Activated gamma-delta T cell treated with anti-CD3 and anti-CD28 coated beads, Interleukin-2, amount 50 U/mL, for 16 hours (primary cell): ENCODE data around the gene DUS1L.

ENCODE experiments used
- DNase-seq: peaks from one replicate; pipeline ENCODE4 v3.0.0-alpha.2; 2020; ENCODE audit warnings: low read depth

Gene DUS1L

GRCh38 chr17:82100502-82101298, 35.1 kb upstream of the DUS1L start:
- no peak for DNase-seq

GRCh38 chr17:82098939-82099763, 33.5 kb upstream of the DUS1L start:
- DNase-seq: no peak

DNA sequence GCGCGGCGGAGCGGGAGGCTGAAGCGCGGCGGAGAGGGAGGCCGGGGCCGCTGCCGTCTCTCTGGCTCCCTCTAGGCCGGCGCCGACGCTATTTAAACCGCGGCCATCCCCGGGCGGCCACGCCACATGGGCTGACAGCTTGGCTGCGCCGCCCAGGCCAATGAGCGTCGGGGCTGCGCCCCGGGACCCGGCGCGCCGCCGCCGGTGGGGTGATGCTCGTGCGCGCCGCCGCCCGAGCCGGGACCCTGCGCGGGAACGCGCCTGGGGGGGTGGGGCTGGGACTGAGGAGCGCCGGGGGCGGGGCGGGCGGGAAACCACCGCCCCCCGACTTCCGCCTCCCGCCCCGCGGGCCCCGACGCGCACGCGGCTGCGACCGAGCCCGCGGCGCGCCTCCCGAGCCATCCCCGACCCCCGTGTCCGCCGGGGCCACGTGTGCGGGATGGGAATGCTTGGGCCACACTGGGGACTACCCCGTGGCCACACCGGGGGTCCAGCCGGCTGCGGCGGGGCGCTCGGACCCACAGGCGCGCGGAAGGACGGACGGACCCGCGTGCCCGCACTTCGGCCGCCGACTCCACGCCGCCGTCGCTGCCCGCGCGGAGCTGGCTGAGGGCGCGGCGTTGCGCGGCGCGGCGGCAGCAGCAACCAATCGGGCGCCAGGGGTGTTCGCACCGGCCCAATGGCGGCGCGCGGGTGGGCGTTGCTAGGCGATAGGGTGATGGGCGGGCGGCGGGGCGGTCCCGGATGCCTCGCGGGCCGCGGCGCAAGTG, 32.8 kb upstream of the DUS1L start, which contains the start of gene FASN:
Gene FASN, minus strand, starts transcription at position 68 of the 770 bp plus-strand sequence. CDS start 1,791 bp downstream, outside the sequence.
- DNase-seq: peak; percentile 89

DNA sequence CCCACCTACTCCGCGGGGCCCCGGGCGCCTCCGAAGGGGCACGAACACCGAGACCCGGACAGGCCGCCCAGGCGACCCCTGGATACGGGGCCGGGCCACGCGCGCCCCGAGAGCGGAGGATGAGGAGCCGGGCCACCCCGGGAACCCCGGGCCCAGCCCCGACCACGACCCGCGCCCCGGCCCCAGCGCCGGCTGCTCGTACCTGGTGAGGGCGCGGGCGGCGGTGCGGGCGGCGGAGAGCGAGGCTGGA, 32.2 kb upstream of the DUS1L start:
- no peak for DNase-seq

- DNase-seq: peak; percentile 27
Measured at GRCh38 chr17:82097184-82097918, 31.7 kb upstream of the DUS1L start.

DNA sequence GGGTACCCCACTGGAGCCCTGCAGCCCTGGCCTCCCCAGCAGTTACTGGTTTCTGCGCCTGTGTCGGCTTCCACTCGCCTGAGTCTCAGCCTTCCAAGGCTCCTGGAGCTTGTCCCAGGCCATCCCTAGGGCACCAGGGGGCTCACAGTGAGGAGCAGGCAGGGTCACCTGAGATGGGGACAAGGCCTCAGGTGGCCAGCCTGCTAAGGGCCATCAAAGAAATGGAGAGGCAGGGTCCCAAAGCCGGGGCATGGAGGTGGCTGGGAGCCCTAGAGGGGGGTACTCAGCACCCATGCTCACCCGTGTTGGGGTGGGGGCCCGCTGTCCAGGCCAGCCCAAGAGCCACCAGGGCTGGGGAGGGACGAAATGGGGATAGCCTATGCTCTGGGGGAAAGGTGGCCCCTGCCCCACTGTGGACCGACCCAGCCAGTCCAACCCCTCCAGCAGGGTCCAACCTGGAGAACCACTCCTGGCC, 31.1 kb upstream of the DUS1L start:
- DNase-seq: no peak

DNA sequence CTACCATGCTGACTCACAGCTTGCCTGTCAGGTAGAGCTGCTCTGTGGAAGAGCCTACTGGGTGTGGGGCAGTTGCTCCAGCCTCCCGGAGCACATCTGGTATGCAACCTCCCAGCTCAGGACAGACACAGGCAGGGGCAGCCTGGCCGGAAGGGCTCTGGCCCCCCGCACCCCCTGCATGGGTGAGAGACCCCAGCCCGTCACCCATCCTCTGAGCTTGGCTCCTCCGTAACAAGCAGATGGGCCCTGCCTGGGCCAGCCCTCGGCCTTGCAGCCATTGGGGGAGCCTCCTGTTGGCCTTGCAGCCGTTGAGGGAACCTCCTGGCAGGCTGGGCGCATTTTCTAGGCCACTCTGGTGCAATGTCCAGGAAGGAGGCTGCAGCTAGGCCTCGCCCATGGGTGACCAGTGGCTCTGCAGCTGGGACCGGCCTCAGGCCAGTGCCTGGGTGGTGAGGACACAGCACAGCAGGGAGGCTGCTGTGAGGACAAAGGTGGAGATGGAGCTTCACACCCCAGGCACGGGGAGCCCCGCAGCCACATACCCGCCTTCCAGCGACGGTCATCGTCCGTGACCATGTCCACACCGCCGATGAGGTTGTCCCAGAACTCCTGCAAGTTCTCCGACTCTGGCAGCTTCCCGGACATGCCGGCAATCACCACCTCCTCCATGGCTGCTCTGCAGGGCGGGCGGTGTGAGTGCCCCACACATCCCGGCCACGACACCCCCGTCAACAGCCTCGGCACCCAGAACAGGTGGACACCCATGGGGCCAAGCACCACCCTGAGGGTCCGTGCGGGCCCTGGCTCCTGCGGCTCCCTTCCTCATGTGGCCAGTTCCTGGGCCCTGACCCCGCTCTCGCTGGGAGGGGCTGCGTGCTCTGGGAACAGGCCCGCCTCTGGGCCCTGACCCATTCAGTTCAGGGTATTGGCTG, 30.4 kb upstream of the DUS1L start:
- no peak for DNase-seq

DNA sequence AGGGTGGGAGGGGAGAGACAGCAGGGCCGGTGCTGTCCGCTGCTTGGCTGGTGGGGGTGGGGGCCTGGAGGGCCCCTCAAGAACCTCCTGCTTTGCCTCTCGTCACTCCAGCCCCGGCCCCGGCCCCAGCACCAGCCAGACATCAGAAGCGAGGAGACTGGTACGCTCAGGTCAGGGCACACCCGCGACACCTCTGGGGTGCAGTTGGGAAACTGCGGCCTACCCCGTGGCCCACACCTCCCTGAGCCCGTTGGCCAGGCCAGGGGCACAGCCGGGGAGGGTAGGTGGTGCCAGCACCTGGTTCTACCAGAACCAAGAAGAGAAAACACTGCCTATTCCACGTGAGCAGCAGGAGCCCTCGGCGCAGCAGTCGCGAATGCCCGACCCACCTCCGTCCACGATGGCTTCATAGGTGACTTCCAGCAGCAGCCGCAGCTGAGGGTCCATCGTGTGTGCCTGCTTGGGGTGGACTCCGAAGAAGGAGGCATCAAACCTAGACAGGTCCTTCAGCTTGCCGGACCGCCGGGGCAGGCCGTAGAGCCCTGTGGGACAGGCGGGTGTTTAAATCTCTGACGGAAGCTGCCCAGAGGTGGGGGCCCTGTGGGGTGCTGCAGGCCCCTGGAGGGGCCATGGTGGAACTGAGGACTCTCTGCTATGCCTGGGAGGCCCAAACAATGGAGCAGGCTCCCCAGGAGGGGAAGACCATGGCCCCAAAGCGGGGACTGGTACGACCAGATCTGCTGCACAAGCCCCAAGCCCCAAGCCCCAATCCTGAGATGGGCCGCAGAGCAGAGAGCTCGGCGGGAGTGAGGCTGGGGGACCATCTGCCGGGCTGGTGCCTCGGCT, 29.6 kb upstream of the DUS1L start:
- DNase-seq: no peak

DNA sequence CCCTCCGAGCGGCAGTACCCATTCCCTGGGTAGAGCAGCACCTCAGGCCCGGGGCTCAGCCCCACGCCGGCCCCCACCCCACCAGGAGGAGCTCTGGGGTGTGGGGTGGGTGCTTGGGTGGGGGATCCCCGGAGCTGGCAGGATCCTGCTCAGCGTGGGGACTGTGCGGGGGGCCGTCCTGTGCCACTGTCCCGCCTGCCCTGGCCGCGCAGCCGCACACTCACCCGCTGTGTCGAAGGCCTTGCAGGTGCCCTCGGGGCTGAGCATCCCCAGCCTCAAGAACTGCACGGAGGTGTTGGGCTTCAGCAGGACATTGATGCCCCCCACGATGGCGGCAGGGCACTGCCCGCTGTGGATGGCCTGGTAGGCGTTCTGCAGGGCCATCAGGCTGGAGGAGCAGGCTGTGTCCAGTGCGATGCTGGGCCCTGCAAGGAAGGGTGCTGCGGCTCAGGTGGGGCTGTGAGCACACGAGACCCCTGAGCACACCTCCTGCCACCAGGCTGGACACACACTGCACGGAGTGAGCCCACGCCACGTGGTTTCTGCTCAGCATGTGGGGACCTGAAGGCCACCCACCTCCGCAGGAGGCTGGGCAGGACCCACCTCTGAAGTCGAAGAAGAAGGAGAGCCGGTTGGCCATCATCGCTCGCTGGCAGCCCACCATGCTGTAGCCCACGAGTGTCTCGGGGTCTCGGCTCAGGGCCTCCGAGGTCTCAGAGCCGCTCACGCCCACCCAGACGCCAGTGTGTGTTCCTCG, 27.6 kb upstream of the DUS1L start:
- DNase-seq: no peak

DNA sequence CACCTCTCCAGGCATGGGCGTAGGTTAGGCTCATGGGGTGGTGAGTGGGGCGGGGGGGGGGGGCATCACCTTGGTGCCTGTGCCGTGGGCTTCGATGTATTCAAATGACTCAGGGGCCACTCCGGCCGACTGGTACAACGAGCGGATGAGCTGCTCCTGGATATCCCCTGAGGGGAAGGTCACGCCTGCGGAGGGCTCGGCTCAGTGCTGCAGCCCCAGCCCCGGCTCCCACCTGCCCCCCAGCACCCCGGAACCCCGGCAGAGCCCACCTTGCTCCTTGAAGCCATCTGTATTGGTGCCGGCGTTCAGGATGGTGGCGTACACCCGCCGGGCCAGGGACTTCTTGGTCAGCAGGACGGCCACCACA, 27.0 kb upstream of the DUS1L start:
- DNase-seq: no peak

GRCh38 chr17:82092094-82092586, 26.5 kb upstream of the DUS1L start:
- no peak for DNase-seq

DNA sequence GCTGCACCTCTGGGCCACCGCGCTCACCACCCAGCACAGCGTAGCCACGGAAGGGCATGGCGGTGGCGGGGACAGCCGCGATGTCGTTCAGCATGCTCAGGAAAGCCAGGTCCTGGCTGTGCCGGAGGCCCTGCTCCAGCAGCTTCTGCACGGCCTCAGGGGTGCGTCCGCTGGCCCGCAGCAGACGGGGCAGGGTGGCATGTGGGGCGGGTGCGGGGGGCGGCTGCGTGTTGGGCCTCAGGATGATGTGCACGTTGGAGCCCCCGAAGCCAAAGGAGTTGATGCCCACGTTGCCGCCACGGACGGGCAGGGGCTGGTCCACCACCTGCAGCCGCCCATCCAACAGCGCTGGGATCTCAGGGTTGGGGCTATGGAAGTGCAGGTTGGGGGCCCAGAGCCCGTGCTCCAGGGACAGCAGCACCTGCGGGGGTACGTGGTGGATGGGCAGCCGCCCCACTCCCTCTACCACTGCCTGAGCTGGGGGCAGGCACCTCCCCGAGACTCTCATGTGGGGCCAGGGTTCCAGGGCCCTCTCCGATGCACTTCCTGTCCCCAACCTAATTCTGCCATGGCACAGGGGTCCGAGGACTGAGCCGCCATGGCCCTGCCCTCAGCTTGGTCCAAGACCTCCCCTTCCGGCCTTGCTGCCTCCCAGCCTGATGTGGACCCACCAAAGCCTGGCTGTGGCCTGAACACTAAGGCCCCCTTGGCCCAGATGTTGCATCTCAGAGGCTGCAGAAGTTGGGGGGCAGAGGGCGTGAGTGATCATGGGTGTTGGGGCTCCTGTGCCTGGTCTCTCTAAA, 25.9 kb upstream of the DUS1L start:
- no peak for DNase-seq

DNA sequence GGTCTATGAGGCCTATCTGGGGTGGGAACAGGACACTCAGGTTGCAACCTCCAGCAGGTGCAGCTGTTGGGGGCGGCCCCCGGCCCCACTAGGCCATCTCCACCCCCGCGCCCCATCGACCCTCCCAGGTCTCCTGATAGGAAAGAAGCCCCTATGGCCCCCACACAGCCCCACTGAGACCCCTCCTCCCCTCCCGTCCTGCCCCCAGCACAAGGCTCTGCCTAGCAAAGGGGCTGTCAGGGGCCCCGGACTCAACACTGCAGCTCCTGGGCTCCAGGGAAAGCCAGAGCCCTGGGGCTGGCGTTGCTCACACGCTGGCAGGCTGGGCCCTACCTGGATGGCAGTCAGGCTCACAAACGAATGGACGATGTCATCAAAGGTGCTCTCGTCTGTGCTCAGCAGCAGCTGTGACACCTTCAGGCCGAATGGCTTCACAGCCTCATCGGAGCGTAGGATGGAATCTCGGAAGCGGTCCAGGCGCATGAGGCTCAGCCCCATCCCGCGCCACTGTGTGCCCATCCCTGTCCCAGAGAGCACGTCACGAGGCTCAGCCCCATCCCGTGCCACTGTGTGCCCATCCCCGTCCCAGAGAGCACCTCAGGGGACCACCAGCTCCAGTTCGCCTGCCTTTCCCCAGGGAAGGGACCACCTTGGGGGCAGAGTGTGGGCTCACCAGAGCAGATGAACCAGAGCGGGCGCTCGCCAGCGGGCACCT, 25.1 kb upstream of the DUS1L start:
- DNase-seq: no peak

DNA sequence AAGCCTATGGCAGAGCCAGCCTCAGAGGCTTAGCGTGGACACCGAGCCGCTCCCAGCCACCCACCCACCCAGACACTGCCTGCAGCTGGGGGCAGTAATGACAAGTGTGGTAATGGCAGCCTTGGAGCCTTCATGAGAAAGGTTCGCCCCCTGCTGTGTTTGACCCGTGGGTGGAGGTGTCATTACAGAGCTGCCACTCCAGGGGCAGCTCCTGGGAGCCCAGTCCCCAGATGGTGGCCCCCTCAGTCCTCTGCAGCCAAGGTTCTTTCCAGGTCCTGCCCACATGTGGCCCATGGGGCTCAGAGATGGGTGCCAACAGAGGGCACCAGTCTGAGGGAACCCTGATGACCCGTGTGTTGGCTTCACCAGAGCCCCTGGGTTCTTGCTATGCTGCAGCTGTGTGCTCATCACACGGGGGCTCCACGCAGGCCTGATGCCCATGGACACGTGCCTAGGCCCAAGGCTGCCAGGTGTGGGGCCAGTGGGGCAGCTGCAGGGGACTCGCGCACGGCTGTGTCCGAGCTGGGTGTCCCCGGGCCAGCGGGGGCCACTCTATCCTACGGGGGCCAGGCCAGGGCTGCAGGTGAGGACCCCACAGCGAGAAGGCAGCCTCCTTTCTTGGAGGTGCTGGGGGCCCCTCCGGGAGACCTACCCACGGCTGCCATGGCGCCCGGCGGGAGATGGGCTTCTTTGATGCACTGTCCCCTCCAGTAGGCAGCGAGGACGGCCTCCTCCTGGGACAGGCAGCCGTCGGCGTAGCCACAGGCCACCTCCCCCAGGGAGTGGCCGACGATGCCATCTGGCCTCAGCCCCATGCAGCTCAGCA, 24.3 kb upstream of the DUS1L start:
- DNase-seq: no peak

GRCh38 chr17:82088838-82089722, 23.5 kb upstream of the DUS1L start:
- DNase-seq: no peak
